ENCODE measurements around the gene CDK4.

Gene CDK4

DNA sequence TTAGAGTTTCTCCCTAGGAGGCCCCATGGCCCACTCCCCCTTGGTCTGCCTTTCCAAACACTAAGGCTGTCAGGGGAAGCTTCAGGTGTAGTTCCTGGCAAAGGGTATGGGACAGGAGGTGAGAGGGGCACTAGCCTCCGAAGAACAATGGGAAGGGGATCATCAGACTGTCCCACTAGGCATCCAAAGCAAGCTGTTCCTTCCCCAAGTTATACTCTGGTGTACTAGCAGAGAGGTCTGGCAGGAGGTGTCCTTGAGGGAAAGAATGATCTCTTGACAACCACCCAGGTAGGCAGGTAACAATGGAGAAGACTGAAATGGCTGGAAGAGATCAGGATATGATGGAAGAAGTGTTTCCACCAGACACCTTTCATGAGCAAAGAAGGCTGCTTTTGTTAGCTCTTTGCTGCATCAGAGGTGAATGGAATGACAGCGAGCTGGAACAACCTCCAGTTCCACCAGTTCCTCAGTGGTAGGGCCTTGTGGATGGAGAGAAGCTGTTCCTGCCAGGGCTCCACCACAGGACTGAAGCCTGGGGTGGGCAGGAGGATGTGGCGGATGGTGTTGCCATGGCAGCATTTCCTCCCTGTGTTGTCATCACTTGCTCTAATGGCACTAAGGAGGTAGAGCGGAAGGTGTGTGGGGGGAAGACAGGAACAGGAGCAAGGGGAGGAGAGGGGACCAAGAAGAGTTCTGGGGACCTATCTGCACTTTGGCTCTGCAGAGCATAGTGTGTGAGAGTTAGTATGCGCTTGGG lies 11.3 kb downstream of the CDK4 start:
- peak; percentile 42 to 63 for DNase-seq (ENCODE audit: low read depth in 2 of 2, low spot score in 1 of 2)

- no peak for DNase-seq (ENCODE audit: low read depth in 2 of 2, low spot score in 1 of 2)
These were observed 12.1 kb downstream of the CDK4 start for GRCh38 chr12:57739914-57740538.

DNA sequence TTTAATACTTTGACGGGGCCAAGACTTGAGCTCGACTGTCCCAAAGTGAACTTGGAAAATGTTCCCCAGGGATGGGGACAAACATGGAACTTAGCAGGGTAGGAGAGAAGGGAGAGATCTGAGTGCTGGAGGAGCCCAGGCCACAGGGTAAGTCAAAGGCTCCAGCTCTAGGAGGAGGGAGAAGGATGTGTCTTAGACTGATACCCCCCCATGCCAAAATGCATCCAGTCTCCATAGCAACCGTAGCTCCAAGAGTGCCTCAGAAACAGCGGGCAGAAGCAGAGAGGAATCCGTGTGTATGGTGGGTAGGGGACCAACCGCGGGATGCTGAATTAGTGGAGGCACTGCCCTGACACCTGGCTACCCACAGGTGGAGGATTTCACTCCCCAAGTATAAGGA lies 12.7 kb downstream of the CDK4 start:
- no peak for DNase-seq (ENCODE audit: low read depth in 2 of 2, low spot score in 1 of 2)

DNA sequence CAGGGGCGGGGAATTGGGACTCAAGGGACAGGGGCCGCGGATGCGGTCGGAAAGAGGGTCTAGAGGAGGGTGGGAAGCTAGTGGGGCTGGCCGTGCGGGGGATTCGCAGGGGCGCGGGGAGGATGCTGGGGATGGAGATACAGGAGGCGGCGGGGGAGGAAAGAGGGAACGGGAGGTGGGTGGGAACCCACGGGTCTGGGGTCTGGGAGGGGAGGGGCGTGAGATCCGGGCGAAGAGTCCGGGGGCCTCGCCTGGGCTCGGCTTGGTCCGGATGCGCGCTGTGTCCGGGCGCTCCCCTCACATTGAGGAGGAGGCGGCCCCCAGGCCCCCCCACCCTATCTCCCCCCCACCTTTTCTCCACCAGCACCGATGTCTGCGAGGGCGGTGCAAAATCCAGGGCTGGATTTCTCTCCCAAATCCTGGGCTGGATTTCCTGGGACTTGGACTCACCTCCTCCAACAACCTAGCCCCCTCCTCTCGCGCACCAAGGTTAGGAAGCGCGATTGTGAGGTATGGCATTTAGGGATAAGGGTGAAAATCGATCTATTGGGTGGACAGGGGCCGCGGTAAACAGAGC lies 13.4 kb downstream of the CDK4 start, which contains the start of gene AGAP2:
TSS of gene AGAP2 (minus strand) at position 82 of the 577 bp plus-strand sequence. CDS start 496 bp downstream, outside the sequence.
- DNase-seq (ENCODE audit: low read depth in 2 of 2, low spot score in 1 of 2) = no peak

GRCh38 chr12:57737467-57738460 lies 14.3 kb downstream of the CDK4 start:
- no peak for DNase-seq (ENCODE audit: low read depth in 2 of 2, low spot score in 1 of 2)

- DNase-seq (ENCODE audit: low read depth in 2 of 2, low spot score in 1 of 2) = no peak
These were observed 15.2 kb downstream of the CDK4 start for GRCh38 chr12:57736741-57737466.

GRCh38 chr12:57735952-57736740 lies 16.0 kb downstream of the CDK4 start:
- no peak for DNase-seq (ENCODE audit: low read depth in 2 of 2, low spot score in 1 of 2)

DNA sequence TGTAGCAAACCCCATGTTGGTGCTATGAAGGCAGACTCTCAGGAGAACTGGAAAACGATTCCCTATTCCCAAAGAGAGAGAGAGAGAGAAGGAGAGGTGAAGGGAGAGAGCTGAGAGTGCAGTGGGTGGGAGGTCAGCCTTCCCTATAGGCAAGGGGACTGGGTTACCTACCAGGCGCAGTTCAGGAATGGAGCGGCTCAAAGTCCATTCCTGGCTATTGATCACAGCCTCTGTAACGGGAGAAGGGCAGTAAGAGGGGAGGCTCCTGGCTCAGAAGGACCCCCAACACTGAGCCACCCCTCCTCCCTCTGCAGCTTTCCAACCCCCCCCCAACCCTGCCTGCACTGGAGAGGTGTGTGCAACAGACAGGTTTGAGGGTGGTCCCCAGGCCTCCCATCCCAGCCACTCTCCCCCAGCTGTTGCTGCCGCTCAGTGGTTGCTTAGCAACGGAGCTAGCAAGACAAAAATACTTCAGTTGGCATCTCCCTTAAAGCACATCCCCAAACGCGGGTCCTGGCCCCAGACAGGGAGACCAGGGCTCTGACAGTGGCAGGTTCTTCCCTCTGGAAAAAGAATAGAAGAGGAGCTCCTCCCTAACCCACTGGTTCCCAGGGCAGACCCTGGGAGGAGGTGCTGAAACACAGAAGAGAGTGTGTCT lies 16.8 kb downstream of the CDK4 start:
- no peak for DNase-seq (ENCODE audit: low read depth in 2 of 2, low spot score in 1 of 2)

DNA sequence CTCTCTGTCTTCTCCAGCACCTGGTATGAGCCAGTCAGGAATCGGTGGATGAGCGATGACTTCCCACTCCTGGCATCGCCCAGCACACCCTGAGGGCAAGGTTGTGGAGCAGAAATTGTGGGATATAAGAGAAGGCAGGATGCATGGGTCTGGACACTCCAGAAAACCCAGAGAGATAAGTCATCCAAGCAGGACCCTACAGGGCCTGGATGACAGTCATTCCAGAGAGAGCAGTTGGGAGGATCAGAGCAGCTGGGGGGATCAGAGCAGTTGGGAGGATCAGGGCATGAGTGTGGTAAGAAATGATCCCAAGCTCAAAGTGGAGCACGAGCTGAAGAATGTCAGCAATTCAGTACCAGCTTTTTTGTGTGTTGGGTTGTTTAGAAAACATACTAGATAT lies 17.5 kb downstream of the CDK4 start:
- DNase-seq (ENCODE audit: low read depth in 2 of 2, low spot score in 1 of 2) = no peak

- no peak for DNase-seq (ENCODE audit: low read depth in 2 of 2, low spot score in 1 of 2)
These were observed 18.2 kb downstream of the CDK4 start for GRCh38 chr12:57733928-57734327.

GRCh38 chr12:57732726-57733593 lies 19.1 kb downstream of the CDK4 start:
- no peak for DNase-seq (ENCODE audit: low read depth in 2 of 2, low spot score in 1 of 2)

- DNase-seq (ENCODE audit: low read depth in 2 of 2, low spot score in 1 of 2) = no peak
These were observed 19.8 kb downstream of the CDK4 start for GRCh38 chr12:57732270-57732669.

- DNase-seq (ENCODE audit: low read depth in 2 of 2, low spot score in 1 of 2) = no peak
These were observed 20.6 kb downstream of the CDK4 start for GRCh38 chr12:57731411-57732080.

- DNase-seq (ENCODE audit: low read depth in 2 of 2, low spot score in 1 of 2) = no peak
These were observed 21.6 kb downstream of the CDK4 start for GRCh38 chr12:57730336-57731067.

DNA sequence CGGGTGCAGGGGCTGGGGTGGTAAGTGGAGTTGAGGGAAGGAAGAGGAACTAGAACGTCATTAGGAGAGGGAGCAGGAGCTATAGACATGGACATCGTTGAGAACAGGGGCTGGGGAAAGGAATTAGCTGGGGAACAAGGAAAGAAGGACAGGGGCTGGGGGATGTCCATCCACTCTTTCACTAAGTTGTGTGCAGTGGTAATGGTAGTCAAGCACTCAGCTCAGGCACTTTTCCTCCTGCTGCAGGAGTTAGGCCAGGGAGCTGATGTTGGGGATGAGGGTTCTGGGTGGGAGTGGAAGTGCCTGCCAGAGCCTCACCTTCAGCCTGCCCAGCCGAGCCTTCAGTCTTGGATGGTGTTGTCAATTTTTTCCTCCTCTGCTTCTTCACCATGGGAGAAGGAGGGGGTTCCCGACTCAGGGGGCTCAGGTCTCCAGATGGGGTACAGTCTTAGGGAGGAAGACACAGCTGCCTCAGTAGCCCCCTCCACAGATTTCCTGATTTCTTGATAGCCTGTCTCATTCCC lies 22.7 kb downstream of the CDK4 start:
- no peak for DNase-seq (ENCODE audit: low read depth in 2 of 2, low spot score in 1 of 2)

DNA sequence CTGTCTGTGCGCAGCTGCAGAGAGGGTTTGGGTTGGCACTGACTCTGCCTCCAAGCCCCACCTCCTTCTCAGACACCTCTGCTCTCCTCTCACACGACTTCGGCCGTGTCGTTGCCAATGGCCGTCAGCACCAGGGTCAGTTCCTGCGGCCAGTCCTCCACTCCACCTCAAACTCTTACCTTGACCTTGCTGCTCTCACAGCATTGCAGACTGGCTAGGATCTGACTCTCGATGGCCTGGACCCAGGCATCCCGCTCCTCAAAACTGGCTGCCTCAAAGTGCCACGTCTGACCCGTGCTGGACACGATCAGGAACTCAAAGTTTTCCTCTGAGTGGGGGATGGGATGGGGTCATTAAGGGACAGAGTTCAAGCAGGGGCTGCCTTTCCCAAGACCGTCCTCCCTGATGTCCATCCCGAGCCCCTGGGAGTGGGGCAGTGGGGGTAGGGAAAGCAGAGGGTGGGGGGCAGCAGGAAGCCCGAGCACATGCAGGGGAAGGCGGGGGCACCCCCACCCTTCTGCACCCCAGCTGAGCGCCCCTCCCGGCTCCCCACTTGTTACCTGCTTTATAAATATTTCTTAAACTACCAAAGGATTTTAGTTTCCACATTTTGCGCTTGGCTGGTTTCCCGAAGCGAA lies 24.2 kb downstream of the CDK4 start:
- DNase-seq (ENCODE audit: low read depth in 2 of 2, low spot score in 1 of 2) = no peak
